HG03108 (cell line): ENCODE data around the gene CRNKL1.

Experiments used
- ATAC-seq: cut with Tn5 transposase; IDR thresholded peaks from one replicate; pipeline ENCODE4 v1.9.1; 2021; ENCODE audit warnings: moderate library complexity; ENCODE audit not compliant: unreplicated experiment

The CRNKL1 gene

GRCh38 chr20:20063941-20064702, 11.9 kb upstream of the CRNKL1 start:
- no peak for ATAC-seq

GRCh38 chr20:20060234-20060998, 8.2 kb upstream of the CRNKL1 start:
- no peak for ATAC-seq

GRCh38 chr20:20051767-20052073, 546 bp downstream of the CRNKL1 start:
- ATAC-seq, result peak; percentile 3

GRCh38 chr20:20039752-20040387, 12.4 kb downstream of the CRNKL1 start:
- no peak for ATAC-seq

GRCh38 chr20:20038586-20038985, 13.7 kb downstream of the CRNKL1 start:
- ATAC-seq, result no peak

- ATAC-seq, result no peak
Measured at GRCh38 chr20:20037960-20038359, 14.3 kb downstream of the CRNKL1 start.

- no peak for ATAC-seq
Measured at GRCh38 chr20:20036756-20037155, 15.5 kb downstream of the CRNKL1 start.

GRCh38 chr20:20034486-20034885, 17.8 kb downstream of the CRNKL1 start:
- no peak for ATAC-seq

GRCh38 chr20:20031790-20032189, 20.5 kb downstream of the CRNKL1 start:
- ATAC-seq, result no peak

GRCh38 chr20:20027284-20027683, 25.0 kb downstream of the CRNKL1 start:
- ATAC-seq, result no peak

- no peak for ATAC-seq
Measured at GRCh38 chr20:20024942-20025341, 27.3 kb downstream of the CRNKL1 start.

- ATAC-seq, result no peak
Measured at GRCh38 chr20:20023395-20023794, 28.9 kb downstream of the CRNKL1 start.

GRCh38 chr20:20022498-20022897, 29.8 kb downstream of the CRNKL1 start:
- ATAC-seq, result peak; percentile 72

- ATAC-seq, result no peak
Measured at GRCh38 chr20:20021835-20022234, 30.4 kb downstream of the CRNKL1 start.

GRCh38 chr20:20020908-20021307, 31.4 kb downstream of the CRNKL1 start:
- no peak for ATAC-seq

- no peak for ATAC-seq
Measured at GRCh38 chr20:20019123-20019522, 33.1 kb downstream of the CRNKL1 start.

GRCh38 chr20:20018366-20018765, 33.9 kb downstream of the CRNKL1 start:
- ATAC-seq, result no peak

GRCh38 chr20:20017844-20018185, 34.5 kb downstream of the CRNKL1 start:
- no peak for ATAC-seq

- ATAC-seq, result peak; percentile 97
Measured at GRCh38 chr20:20017001-20017843, 35.0 kb downstream of the CRNKL1 start, which contains the start of gene NAA20. NAA20 (plus strand) TSS chr20:20017362; CDS start chr20:20017397, 35 bp downstream.

GRCh38 chr20:20014659-20015058, 37.6 kb downstream of the CRNKL1 start:
- ATAC-seq, result no peak

GRCh38 chr20:20012541-20012940, 39.7 kb downstream of the CRNKL1 start:
- ATAC-seq, result no peak
